OCI-M1 (cell line): ENCODE measurements around the gene PLEK2.
"Not testable (repeated sequence)": the region's sequence is repeated elsewhere in the genome, so short reads cannot be mapped to it uniquely, and the experiment has no call there.

Source experiments
- DNase-seq: peaks from one replicate; lab custom pipeline; 2025; lab: John Stamatoyannopoulos, UW

Gene PLEK2

DNA sequence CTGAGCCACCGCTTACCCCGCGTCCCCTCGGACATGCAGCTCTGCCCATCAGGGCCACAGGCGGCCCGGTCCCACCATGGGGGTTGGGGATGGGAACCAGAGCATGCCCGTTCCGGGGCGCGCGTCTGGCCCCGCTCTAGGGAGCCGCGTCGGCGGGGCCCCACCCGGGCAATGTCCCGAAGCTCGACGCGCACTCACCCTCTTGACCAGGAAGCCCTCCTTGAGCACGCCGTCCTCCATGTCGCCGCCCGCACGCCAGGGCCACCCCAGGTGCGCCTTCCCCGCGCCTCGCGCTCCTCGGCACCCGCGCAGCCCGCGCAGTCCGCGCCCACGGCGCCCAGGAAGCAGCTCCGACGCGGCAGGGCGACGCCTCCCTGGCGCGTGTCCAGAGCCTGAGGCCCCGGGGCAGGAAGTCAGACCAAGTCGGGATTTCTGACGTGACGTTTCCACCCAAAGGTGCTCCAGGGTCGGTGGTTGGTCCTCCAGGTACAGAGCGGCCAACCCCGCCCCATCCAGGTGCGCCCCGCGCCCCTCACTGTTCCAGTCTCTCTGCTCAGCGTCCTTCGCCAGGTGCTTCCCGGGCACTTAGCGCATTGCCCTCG is at the start of gene PLEK2:
Gene PLEK2 (minus strand): TSS at position 346 of the 602 bp plus-strand sequence. CDS start 106 bp downstream, at position 240.
- DNase-seq: no peak

GRCh38 chr14:67461341-67461985 is 49.5 kb upstream of the PLEK2 start:
- DNase-seq: no peak

DNA sequence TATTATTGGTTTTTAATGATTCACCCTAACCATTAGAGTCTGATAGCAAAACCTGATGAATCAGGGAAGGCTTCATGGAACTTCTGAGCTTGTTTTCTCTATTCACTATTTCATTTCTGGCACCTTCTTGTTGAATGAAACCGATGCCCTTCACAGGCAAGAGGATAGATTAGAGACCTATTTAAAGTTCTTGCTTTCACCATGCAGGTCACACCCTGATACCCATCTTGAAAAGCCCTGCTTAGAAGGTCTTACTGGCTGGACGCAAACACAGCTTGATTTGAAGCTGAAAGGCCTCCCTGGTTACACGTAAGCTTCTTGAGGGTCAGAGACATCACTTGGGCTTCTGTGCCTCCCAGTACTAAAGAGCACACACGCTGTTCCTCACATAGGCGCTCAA is 47.4 kb upstream of the PLEK2 start:
- DNase-seq: no peak

- DNase-seq: no peak
Measured at GRCh38 chr14:67457782-67458181, 45.8 kb upstream of the PLEK2 start.

GRCh38 chr14:67456732-67457131 is 44.8 kb upstream of the PLEK2 start:
- DNase-seq: no peak

- no peak for DNase-seq
Measured at GRCh38 chr14:67453575-67454300, 41.8 kb upstream of the PLEK2 start.

DNA sequence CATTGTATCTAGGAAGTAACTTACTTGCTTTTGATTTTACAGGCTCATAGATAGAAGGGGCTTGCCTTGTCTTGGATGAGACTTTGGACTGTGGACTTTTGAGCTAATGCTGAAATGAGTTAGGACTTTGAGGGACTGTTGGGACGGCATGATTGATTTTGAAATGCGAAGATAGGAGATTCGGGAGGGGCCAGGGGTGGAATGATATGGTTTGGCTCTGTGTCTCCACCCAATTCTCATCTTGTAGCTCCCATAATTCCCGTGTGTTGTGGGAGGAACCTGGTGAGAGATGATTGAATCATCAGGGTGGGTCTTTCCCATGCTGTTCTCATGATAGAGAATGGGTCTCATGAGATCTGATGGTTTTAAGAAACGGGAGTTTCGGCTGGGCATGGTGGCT is 39.7 kb upstream of the PLEK2 start:
- not testable (repeated sequence) for DNase-seq

GRCh38 chr14:67449096-67449495 is 37.1 kb upstream of the PLEK2 start:
- no peak for DNase-seq

DNA sequence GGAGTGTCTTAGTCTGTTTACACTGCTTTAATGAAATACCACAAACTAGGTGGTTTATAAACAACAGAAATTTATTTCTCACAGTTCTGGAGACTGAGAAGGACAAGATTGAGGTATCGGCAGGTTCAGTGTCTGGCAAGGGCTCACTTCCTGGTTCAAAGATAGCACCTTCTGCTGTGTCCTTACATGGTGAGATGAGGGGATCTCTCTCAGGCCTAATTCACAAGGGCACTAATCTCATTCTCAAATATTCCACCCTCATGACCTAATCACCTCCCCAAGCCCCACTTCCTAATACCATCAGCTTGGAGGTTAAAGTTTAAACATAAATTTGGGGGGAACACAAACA is 35.0 kb upstream of the PLEK2 start:
- no peak for DNase-seq

DNA sequence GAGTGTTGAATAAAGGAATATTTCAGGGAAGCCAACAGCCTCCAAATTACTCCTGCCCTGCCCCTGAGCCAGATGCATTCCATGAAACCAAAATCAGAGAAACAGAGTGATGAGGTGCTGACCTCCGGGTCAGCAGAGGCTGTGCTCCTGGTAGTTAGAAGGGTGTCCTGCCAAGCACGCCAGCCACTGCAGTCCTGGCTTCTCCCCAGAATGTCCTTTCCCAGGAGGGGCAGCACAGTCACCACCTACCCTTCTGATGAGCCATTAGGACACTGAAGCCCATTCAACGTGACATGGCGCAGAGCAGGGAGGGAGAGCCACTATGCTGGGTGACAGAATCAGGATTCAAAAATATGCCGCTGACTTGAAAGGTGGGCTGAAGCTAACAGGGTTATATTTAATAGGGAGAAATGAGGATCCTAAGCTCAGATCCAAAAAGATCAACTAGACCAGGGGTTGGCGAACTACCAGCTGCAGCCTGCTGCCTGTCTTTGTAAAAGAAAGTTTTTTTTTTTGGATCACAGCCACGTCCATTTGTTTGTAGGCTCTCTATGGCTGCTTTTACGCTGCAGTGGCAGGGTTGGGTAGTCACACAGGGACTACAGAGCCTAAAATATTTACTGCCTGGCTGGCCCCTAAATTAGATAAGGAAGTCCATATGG is 34.5 kb upstream of the PLEK2 start:
- DNase-seq: no peak

GRCh38 chr14:67444395-67444794 is 32.4 kb upstream of the PLEK2 start:
- no peak for DNase-seq

GRCh38 chr14:67442139-67442906 is 30.4 kb upstream of the PLEK2 start:
- DNase-seq: no peak

- no peak for DNase-seq
Measured at GRCh38 chr14:67441672-67442071, 29.7 kb upstream of the PLEK2 start.

DNA sequence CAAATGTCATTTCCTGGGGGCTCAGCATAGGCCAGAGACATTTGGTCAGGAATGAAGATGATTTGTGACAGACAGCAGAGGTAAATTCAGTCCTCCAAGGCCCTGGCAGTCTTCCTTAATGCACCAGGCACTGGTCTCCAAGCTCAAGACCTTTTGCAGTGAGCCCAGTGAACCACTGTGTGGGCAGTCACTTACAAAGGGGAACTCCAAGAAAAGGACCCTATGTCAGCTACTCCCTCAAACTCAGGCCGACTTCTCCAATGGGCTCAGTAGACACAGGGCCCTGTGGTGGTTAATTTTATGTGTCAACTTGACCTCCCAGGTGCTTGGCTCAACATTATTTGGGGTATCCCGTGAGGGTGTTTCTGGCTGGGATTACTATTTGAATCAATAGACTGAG is 29.3 kb upstream of the PLEK2 start:
- DNase-seq: no peak

- no peak for DNase-seq
Measured at GRCh38 chr14:67440513-67440912, 28.5 kb upstream of the PLEK2 start.

DNA sequence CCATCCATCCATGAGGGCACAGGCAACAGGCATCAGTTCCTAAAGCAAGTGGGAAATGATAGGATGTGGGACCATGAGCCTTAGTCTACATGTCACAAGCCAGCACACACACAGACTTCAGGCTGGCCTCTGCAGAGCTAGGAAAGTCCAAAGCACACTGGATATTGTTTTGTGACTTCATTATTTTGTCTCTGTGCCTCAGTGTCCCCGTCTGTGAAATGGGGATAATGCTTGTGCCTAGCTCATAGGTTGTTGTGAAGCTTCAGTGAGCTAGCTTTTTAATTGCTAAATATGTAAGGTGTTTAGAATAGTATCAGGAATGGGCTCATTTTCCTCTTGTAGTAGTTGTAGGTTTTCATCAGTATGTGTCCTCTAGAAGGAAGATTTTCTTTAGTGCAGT is 27.0 kb upstream of the PLEK2 start:
- DNase-seq: no peak

DNA sequence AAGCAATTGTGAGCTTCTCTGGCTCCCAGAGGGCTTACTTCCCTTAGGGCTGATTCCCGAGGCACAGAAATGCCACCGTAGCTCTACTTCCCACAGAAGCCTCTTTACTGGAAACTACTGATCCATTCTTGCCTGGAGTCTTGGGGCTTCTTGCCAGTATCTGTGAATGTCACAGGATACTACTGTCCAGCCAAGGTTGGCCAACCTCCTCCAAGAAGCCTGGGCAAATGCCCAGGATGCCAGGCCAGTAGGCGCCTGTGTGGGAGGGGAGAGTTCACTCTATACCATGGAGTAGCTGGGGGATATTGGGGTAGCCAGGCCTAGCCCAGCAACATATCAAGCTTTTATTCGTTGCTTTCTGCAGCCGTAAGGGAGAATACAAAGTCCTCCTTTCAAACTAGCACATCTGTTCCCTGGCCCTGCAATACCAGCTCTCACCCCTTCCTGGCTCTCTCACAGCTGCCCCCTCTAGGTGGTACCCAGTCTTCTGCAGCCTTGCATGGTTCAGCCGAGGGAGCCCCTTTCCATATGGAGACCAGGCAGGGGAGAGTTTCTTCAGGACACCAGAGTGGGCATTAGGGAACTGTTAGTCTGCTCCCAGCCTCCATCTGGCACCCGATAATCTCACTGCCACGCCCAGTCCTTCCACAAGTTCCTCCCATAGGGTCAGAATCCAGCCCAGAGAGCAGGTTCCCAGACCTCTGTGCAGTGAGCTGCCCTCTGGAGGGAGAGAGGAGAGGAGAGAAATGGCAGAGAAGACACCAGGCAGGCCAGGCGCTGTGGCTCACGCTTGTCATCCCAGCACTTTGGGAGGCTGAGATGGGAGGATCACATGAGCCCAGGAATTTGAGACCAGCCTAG is 24.3 kb upstream of the PLEK2 start:
- DNase-seq: no peak

GRCh38 chr14:67435603-67436002 is 23.6 kb upstream of the PLEK2 start:
- DNase-seq: no peak

DNA sequence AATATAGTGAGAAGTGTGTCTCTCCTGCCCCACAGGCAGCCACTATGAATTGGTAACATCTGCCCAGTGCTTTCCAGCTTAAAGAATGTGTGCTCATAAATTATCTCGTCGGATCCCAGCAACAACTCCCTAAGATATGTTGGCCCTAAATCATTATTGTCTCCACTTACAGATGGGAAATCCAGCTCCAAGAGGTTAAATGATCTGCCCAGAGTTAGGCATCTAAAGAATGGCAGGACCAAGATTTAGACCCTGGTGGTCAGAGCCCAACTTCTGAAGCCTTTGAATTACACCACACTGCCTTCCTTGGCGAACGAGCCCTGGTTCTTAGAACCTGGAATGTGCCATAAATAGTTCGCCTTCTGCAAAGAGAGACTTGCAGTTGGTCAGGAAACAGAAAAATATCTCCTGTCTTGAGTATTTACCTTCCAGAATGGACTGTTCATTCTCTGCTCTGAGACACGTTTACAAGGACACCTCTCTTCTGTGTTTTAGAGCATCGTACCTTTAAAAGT is 20.1 kb upstream of the PLEK2 start:
- no peak for DNase-seq

- no peak for DNase-seq
Measured at GRCh38 chr14:67429510-67430205, 17.7 kb upstream of the PLEK2 start.
